HG02610 (cell line): ENCODE measurements around the gene NAA16.
"Not testable (repeated sequence)": the region's sequence is repeated elsewhere in the genome, so short reads cannot be mapped to it uniquely, and the experiment has no call there.

Experiments
- ATAC-seq: cut with Tn5 transposase; IDR thresholded peaks from one replicate; pipeline ENCODE4 v1.9.1; 2021; ENCODE audit warnings: mild to moderate bottlenecking, moderate library complexity; ENCODE audit not compliant: unreplicated experiment

The NAA16 gene

DNA sequence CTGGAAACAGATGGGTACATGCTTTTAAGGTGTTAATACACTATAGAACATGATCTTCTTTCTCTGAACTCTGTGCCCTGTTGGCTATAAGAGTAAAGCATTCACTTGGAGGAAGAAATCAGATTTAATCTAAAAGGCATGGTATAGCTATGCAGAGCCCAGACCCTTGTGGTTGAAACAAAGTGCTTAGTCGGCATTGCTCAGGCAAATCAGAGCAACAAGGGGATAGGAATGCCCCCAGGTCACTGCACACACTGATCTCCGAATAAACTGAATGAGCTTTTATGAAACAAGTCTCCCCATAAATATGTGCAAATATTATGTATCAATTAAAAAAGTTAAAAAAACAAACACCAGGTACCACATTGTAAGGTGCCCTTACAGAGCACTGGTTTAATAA is 94.3 kb downstream of the NAA16 start:
- no peak for ATAC-seq

DNA sequence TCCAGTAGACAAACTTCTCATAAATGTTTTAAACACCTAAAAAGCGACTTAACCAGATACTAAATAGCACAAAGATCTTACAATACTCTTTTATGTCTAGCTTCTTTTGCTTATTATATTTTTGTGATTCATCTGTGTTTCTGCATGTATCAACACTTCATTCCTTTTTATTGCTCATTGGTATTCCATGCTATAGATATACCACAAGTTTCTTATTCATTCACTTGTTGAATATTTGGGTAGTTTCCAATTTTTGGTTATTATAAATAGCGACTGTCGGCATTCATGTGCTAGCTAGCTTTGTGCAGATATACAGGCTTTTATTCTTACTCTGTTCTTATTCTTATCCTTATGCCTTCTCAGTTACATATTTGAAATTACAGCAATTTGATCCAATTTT is 96.3 kb downstream of the NAA16 start:
- no peak for ATAC-seq

GRCh38 chr13:41408121-41408520 is 97.1 kb downstream of the NAA16 start:
- ATAC-seq = no peak

- no peak for ATAC-seq
Measured at GRCh38 chr13:41408746-41409145, 97.7 kb downstream of the NAA16 start.

DNA sequence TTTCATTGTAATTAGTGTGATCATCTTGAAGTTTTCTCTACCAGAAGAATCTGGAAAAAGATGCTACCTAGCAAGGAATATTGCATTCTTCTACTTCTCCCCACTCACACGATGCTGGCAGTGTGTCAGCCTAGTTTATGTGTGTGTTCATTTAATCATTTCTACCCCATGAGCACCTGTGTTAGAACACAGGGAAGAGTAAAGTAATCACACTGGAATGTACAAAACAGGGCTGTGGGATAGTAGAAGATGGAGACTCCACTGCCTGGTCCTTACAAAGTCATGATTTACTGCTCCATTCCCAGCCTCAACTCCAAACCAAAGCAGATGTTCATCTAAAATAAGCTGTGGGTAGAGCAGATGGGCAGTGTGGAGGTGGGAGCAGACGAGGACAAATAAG is 98.5 kb downstream of the NAA16 start:
- no peak for ATAC-seq

- ATAC-seq = no peak
Measured at GRCh38 chr13:41411060-41411459, 100.0 kb downstream of the NAA16 start.

DNA sequence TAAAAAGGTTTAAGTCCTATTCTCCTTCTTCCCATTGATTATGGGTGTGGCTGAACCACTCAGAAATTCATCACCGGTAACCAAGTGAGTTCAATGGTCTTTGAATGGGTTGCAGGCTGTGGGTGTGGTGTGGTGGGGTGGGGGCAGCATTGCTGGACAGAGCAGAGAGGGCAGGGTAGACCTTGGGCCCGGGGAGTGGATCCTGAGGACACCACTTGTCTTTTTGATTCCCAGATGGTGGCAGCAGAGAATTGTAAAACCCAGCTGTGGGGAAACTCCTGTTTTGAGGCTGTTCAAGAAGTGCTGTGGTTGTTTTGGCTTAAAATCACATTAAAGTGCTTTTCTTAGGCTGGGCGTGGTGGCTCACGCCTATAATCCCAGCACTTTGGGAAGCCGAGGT is 100.5 kb downstream of the NAA16 start:
- no peak for ATAC-seq

GRCh38 chr13:41413872-41414271 is 102.8 kb downstream of the NAA16 start:
- ATAC-seq = no peak

GRCh38 chr13:41416276-41416675 is 105.2 kb downstream of the NAA16 start:
- no peak for ATAC-seq

- ATAC-seq = no peak
Measured at GRCh38 chr13:41418027-41418426, 107.0 kb downstream of the NAA16 start.

DNA sequence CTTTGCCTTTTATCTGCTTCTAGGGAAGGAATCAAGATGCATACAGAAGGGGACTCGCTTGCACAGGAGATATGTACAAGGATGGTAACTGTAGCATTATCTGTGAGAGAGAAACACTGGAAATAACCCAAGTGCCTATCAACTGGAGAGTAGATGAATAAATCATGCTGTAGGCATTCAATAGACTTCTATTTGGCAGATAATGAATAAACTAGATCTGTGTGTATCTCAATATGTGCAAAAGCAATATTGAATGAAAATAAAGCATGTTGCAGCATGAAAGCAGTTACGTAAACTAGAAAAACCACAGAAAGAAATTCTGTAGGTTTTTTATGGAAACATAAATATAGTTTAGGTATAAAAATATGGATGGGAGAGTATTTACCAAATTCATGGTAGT is 107.7 kb downstream of the NAA16 start:
- no peak for ATAC-seq

- ATAC-seq = no peak
Measured at GRCh38 chr13:41419206-41419605, 108.1 kb downstream of the NAA16 start.

DNA sequence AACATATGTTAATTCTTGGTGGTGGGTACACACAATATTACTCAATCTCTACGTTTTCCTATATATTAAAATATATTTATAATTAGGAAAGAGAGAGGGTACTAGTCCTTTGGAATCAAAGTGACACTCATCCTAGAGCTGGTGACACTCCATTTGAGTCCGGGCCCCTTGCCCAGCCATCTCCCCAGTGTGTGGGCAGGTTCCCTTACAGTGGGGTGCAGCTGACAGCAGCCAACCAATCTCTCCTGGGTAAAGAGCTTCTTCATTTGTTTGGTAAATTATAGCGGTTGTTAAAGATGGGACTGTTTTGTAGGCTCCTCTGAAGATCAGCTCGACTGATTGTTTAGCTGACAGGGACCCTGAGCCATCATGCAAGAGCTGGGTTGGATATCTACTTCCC is 109.1 kb downstream of the NAA16 start:
- ATAC-seq = no peak

DNA sequence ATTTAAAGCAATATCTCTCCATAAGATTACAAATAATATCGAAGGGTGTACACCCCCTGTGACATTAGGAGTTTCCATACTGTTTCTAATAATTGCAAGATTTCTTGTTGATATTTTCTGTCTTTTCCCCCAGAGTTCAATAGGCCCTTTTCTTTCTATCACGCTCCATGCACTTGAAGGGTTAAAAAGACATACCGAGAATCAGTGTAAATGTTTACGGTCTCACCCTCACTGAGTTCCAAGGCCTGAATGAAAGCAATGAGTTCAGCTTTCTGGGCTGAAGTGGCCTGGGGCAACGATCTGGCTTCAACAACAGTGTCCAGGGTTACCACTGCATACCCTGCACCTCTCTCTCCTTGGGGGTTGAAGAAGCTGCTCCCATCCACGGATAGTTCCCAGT is 110.3 kb downstream of the NAA16 start:
- ATAC-seq = not testable (repeated sequence)

GRCh38 chr13:41421983-41422382 is 110.9 kb downstream of the NAA16 start:
- ATAC-seq = not testable (repeated sequence)

DNA sequence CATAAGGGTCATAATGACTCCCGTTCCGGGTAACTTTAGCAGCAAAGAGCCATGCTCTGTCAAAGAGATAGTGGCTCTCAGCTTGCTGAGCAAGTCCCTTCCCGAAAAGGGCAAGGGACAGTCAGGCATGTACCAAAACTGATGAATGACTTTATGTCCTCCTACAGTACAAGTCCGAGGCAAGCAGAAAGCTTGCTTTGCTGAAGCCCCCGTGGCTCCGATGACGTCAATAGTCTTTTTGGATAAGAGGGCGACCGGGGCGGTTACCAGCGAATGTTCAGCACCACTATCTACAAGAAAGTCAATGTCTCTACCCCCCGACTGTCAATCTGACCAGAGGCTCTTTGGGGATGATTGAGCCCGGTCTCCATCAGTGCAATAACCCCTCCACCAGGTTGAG is 112.2 kb downstream of the NAA16 start:
- not testable (repeated sequence) for ATAC-seq

GRCh38 chr13:41424675-41425074 is 113.6 kb downstream of the NAA16 start:
- not testable (repeated sequence) for ATAC-seq

DNA sequence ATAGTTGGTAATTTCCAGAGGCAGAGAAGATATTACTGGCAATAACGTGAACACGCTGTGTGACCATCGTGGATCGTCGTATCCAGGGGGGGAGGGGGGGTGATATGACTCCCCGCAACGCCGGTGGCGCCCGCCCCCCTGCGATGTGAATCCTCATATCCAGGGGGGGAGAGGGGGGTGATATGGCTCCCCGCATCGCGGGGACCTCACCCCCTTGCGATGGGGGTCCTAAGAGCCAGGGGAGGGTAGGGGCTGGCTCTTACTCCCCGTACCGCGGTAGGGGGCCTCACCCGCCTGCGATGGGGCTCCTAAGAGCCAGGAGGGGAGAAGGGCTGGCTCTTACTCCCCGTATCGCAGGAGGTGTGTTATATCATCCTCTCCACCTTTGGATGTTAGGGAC is 115.0 kb downstream of the NAA16 start:
- ATAC-seq = no peak
